Mesodermal cell (in vitro differentiated cells): Measurements from ENCODE around the gene OR7C1.
"Not testable (repeated sequence)": the region's sequence is repeated elsewhere in the genome, so short reads cannot be mapped to it uniquely, and the experiment has no call there.

Source experiments
- H3K27ac ChIP-seq: 2 replicates; pipeline ENCODE4 v1.7.0; 2013; ENCODE audit warnings: mild to moderate bottlenecking, low read depth, low read length, moderate library complexity; ENCODE audit not compliant: severe bottlenecking
- H3K36me3 ChIP-seq: 2 replicates; pipeline ENCODE4 v1.7.1; 2013; ENCODE audit warnings: mild to moderate bottlenecking, low read length, moderate library complexity; ENCODE audit not compliant: control insufficient read depth, insufficient read depth
- H3K4me1 ChIP-seq: one replicate; pipeline ENCODE4 v1.7.1; 2013; ENCODE audit warnings: mild to moderate bottlenecking, low read length; ENCODE audit not compliant: insufficient read depth, control insufficient read depth, poor library complexity, severe bottlenecking
- H3K4me3 ChIP-seq: 2 replicates; pipeline ENCODE4 v1.7.0; 2013; ENCODE audit warnings: low read length, control low read depth, mild to moderate bottlenecking; ENCODE audit not compliant: insufficient read depth, poor library complexity, severe bottlenecking; ENCODE audit errors: extremely low read depth
- H3K9me3 ChIP-seq: 2 replicates; pipeline ENCODE4 v1.7.1; 2013; ENCODE audit warnings: mild to moderate bottlenecking, low read length, moderate library complexity; ENCODE audit not compliant: control insufficient read depth
- WGBS, 2 experiments: methylation state at CpG; one replicate each; pipeline ENCODE4 v1.1.5; 2013; ENCODE audit warnings: missing lambda C conversion rate in 2 of 2; ENCODE audit not compliant: insufficient coverage in 2 of 2; 5-methylcytosine and 5-hydroxymethylcytosine counted together

OR7C1 gene

GRCh38 chr19:14767466-14767971 lies 67.5 kb downstream of the OR7C1 start:
- peaks cover 29% of the 10 kb centered on the region for H3K9me3 ChIP-seq
- no peaks in the 10 kb centered on the region for H3K36me3 ChIP-seq
- H3K4me1 ChIP-seq = no peaks in the 10 kb centered on the region
- no peak overlapping the region for H3K4me3 ChIP-seq
- 50% methylated on average over 2 of the region's 2 CpGs; no CpG with 5 or more reads in 1 of the 2 experiments for WGBS, 2 experiments
- H3K27ac ChIP-seq = no peak overlapping the region

DNA sequence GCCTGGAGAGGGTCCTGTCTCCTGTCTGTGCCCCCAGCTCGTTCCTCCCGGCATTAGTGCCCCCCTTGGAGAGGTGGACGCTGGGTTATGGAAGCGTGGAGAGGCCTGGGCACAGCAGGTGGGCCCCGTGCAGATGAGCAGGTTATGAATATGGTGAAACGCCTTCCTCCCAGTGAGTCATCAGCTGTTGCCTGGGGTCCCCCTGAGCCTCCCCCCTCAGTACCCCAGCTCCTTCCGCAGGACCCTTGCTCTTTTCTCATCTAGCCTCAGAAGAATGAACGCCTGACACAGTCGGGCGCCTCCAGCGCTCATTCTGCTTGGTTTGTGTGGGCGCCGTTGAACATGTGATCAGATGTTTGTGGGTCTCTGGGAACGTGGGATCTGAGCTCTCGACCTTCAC lies 69.1 kb downstream of the OR7C1 start:
- not testable (repeated sequence) for H3K4me3 ChIP-seq, H3K36me3 ChIP-seq, H3K27ac ChIP-seq, H3K4me1 ChIP-seq
- 74 to 82% methylated on average over 5 to 8 of the region's 15 CpGs for WGBS, 2 experiments
- peaks cover 29% of the 10 kb centered on the region for H3K9me3 ChIP-seq

- H3K36me3 ChIP-seq = not testable (repeated sequence)
- WGBS, 2 experiments = no CpG with 5 or more reads among the region's 18 CpGs
Measured at GRCh38 chr19:14765403-14765802, 69.6 kb downstream of the OR7C1 start.

GRCh38 chr19:14764401-14764800 lies 70.6 kb downstream of the OR7C1 start:
- no peaks in the 10 kb centered on the region for H3K36me3 ChIP-seq
- H3K4me1 ChIP-seq = no peaks in the 10 kb centered on the region
- no peak overlapping the region for H3K27ac ChIP-seq
- no peak overlapping the region for H3K4me3 ChIP-seq
- WGBS, 2 experiments = 67 to 86% methylated on average over 5 to 9 of the region's 9 CpGs
- H3K9me3 ChIP-seq = peaks cover 28% of the 10 kb centered on the region

More at GRCh38 chr19:14765403-14765802, 69.6 kb downstream of the OR7C1 start:
- H3K4me1 ChIP-seq, H3K27ac ChIP-seq, H3K4me3 ChIP-seq: not testable (repeated sequence)
- peaks cover 28% of the 10 kb centered on the region for H3K9me3 ChIP-seq

GRCh38 chr19:14763497-14764145 lies 71.4 kb downstream of the OR7C1 start:
- 78 to 83% methylated on average over 2 to 3 of the region's 4 CpGs for WGBS, 2 experiments
- Histone ChIP-seq H3K4me1 (no peaks in the 10 kb centered on the region), H3K4me3 (no peak overlapping the region), H3K27ac (no peak overlapping the region), H3K9me3 (peaks cover 27% of the 10 kb centered on the region), H3K36me3 (no peaks in the 10 kb centered on the region)

- 75 to 100% methylated on average over 1 to 2 of the region's 2 CpGs for WGBS, 2 experiments
- Histone ChIP-seq H3K9me3 (peaks cover 18% of the 10 kb centered on the region), H3K4me1 (no peaks in the 10 kb centered on the region), H3K36me3 (no peaks in the 10 kb centered on the region), H3K4me3 (no peak overlapping the region), H3K27ac (no peak overlapping the region)
Measured at GRCh38 chr19:14762111-14762510, 72.9 kb downstream of the OR7C1 start.

DNA sequence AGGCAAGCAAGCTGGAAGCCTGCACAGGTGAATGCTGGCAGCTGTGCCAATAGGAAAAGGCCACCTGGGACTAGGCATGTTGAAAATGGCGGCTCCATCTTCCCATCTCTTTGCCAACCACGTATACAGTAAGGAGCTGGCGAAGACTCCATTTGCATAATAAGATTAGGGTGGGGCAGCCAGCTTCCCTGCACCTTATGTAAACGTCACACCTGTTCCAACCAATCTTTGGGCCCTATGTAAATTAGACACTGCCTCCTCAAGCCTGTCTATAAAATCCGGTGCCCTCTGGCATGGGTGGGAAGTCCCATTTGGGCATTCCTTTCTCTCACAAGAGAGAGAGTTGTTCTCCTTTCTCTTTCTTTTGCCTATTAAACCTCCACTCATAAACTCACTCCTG lies 73.4 kb downstream of the OR7C1 start:
- H3K4me1 ChIP-seq = no peaks in the 10 kb centered on the region
- H3K36me3 ChIP-seq = no peaks in the 10 kb centered on the region
- peaks cover 20% of the 10 kb centered on the region for H3K9me3 ChIP-seq
- 36 to 51% methylated on average over 4 to 5 of the region's 5 CpGs for WGBS, 2 experiments
- H3K4me3 ChIP-seq = no peak overlapping the region
- H3K27ac ChIP-seq = no peak overlapping the region

DNA sequence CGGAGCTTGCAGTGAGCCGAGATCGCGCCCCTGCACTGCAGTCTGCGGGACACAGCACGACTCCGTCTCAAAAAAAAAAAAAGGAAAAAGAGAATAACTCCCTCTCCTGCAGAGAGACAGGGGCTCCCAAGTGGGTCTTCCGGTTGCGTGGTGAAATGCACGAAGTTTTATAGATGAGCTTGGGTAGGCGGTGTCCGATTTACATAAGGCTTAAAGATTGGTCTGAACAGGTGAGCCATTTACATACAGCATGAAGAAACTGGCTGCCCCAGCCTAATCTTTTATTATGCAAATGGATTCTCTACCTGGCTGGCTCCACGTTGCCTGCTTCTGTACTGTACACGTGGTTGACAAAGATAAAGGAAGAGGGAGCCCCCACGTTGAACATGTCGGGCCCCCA lies 76.2 kb downstream of the OR7C1 start:
- Histone ChIP-seq H3K4me1 (no peaks in the 10 kb centered on the region), H3K36me3 (no peaks in the 10 kb centered on the region), H3K27ac (no peak overlapping the region), H3K4me3 (no peak overlapping the region), H3K9me3 (peaks cover 26% of the 10 kb centered on the region)
- 47 to 60% methylated on average over 11 to 16 of the region's 16 CpGs for WGBS, 2 experiments

GRCh38 chr19:14748601-14749000 lies 86.4 kb downstream of the OR7C1 start:
- Histone ChIP-seq H3K4me1 (no peaks in the 10 kb centered on the region), H3K27ac (no peak overlapping the region), H3K4me3 (no peak overlapping the region), H3K36me3 (no peaks in the 10 kb centered on the region), H3K9me3 (peaks cover 22% of the 10 kb centered on the region)
- 72 to 80% methylated on average over 3 to 4 of the region's 6 CpGs for WGBS, 2 experiments
